IPS-11a (cell line): ENCODE measurements around the gene GPR157.
A peak's percentile ranks its signal among the peaks of the same experiment; 100 is the strongest.
"Not testable (repeated sequence)": the region's sequence is repeated elsewhere in the genome, so short reads cannot be mapped to it uniquely, and the experiment has no call there.

Experiments used
- H3K4me3 ChIP-seq: one replicate; pipeline ENCODE4 v1.5.1; 2013; ENCODE audit warnings: low read depth, low read length, control low read depth

GPR157 gene

DNA sequence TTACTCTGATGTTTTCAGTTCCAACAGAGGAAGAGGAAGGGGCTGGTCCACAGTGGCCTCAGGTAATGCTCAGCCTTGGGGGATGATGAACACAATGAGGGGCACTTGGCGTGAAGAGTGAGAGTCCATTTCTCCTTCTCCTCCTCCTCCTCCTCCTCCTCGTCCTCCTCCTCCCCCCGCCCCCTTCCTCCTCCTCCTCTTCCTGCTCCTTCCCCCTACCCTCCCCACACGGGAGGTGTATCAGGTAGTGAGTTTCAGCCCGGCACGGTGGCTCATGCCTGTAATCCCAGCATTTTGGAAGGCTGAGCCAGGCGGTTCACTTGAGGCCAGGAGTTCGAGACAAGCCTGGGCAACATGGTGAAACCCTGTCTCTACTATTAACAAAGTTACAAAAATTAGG, 17.3 kb upstream of the GPR157 start:
- H3K4me3 ChIP-seq, result no peak overlapping the region

- H3K4me3 ChIP-seq, result no peak overlapping the region
Observed at GRCh38 chr1:9145714-9146113, 16.8 kb upstream of the GPR157 start.

- H3K4me3 ChIP-seq, result no peak overlapping the region
Observed at GRCh38 chr1:9145021-9145668, 16.2 kb upstream of the GPR157 start.

- H3K4me3 ChIP-seq, result not testable (repeated sequence)
Observed at GRCh38 chr1:9144494-9144893, 15.6 kb upstream of the GPR157 start.

DNA sequence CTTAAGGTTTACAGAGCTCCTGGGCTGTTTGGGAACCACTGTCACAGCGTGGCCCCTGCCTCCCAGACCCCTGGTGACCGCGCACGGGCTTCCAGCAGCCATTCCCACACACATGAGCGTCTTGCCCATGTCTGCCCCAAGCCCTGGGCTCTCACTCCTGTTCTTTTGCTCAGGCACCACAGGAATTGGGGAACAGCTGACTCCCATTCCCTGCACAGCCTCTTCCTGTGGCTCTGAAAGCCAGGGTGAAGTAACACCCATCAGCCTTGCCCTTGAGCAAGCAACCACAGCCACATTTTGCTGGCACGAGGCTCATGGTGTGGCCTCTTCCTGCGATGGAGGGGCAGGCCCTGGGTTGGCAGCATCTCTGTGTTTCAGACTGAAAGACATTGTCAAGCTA, 14.3 kb upstream of the GPR157 start:
- no peak overlapping the region for H3K4me3 ChIP-seq

DNA sequence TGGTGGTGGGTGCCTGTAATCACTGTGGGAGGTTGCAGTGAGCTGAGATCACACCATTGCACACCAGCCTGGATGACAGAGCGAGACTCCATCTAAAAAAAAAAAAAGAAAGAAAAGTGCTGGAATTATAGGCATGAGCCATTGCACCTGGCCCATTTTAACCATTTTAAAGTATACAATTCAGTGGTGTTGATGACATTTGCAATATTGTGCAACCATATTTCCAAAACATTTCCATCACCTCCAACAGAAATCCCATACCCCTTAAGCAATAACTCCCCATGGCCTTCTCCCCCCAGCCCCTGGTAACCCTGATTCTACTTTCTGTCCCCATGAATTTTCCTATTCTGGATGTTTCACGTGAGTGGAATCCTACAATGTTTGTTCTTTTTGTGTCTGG, 11.0 kb upstream of the GPR157 start:
- H3K4me3 ChIP-seq, result no peak overlapping the region

GRCh38 chr1:9136932-9137331, 8.0 kb upstream of the GPR157 start:
- H3K4me3 ChIP-seq, result no peak overlapping the region

DNA sequence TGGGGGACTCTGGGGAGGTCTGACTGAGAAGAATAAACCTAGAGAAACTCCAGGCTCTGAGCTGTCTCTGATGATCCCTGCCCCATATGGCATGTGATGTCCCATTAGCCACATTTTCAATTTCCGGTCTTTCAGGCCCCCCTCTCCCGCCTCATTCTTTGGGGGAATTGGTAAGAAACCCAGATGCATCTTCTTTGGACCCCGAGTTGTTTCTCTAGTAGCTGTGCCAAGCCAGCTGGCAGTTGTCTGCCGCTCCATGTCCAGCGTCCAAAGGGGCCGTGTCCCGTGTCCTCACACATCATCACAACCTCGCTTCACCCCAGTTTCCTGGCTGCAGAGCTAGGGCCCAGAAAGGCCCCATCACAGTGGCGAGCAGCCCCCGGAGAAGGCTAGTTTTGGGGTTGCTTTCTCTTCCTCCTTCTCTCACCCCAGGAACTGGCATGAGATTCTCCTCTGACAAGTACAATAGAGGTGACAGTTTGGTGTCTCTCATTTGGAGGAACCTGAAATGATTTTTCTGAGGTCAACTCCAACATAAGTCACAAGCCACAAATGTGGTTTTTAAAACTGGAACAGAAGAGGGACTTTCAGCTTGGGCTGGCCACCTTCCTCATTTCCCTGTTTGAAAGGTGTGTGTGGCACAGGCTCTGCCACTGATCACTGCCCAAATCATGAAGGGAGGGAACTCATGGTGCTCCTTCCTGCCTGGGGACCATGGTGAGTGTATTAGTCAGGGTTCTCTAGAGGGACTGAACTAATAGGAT, 6.4 kb upstream of the GPR157 start:
- H3K4me3 ChIP-seq, result no peak overlapping the region

- no peak overlapping the region for H3K4me3 ChIP-seq
Observed at GRCh38 chr1:9133870-9134585, 5.1 kb upstream of the GPR157 start.

DNA sequence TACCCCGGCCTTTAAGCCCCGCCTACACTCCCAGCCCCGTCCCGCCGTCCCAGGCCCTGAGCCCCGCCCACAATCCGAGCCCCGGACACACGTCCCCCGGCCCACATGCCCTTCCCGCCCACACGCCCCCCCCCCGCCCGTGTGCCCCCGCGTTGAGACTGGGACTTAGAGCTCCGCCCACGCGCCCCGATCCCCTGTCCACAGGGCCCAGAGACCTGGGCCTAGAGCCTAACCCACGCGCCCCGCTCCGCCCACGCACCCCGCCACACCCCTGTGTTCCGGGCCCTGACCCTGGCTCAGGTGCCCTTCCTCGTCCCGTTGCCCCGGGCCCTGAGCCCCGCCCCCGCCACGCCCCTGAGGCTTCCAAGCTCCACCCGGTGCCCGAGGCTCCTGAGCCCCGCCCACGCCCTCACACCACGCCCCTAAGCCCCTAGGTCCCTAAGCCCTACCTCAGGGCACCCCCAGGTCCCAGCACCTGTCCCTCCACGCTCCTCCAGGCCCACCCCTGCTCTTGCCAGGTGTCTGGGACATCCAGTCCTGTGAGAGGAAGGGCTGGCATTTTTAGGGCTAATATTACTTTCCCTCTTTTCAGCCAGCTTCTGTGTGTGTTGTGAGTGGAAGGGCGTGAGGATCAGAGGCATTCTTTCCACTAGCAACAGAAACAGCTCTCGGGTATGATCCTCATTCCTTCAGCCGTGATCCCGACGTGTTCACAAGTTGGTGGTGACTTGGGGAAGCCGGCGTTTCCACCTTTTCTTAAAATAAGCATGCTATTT, 552 bp upstream of the GPR157 start:
- peak overlapping the region; percentile 45 for H3K4me3 ChIP-seq

DNA sequence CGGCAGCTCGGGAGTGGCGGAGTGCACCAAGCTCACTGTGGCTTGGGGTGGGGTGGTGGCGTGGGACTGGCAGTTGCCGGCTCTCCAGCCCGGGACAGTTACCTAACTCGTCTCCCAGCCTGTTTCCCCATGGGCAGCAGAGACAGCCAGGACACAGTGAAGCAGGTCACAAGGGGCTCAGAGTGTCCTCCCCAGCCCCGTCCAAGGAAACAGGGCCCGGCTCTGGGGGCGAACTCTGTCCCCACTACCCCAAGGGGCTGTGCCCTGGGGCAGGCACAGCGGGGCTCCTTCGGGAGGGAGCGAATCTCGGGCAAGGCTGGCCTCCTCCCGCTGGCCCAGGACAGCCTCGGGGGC, 759 bp downstream of the GPR157 start:
- H3K4me3 ChIP-seq, result peak overlapping the region; percentile 44

- H3K4me3 ChIP-seq, result peak overlapping the region; percentile 6
Observed at GRCh38 chr1:9127395-9128165, 1.3 kb downstream of the GPR157 start.

GRCh38 chr1:9126511-9126910, 2.4 kb downstream of the GPR157 start:
- H3K4me3 ChIP-seq, result no peak overlapping the region

GRCh38 chr1:9125847-9126246, 3.1 kb downstream of the GPR157 start:
- H3K4me3 ChIP-seq, result not testable (repeated sequence)

GRCh38 chr1:9125325-9125724, 3.6 kb downstream of the GPR157 start:
- H3K4me3 ChIP-seq, result no peak overlapping the region

- not testable (repeated sequence) for H3K4me3 ChIP-seq
Observed at GRCh38 chr1:9124389-9124788, 4.5 kb downstream of the GPR157 start.

DNA sequence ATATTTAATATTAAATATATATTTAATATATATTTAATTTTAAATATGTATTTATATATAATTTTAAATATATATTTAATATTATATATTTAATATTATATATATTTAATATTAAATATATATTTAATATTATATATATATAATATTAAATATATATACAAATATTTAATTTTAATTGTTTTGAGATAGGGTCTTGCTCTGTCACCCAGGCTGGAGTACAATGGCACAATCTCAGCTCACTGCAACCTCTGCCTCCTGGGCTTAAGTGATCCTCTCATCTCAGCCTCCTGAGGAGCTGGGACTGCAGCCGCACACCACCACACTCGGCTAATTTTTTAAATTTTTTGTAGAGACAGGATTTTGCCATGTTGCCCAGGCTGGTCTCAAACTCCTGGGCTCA, 5.2 kb downstream of the GPR157 start:
- H3K4me3 ChIP-seq, result not testable (repeated sequence)

DNA sequence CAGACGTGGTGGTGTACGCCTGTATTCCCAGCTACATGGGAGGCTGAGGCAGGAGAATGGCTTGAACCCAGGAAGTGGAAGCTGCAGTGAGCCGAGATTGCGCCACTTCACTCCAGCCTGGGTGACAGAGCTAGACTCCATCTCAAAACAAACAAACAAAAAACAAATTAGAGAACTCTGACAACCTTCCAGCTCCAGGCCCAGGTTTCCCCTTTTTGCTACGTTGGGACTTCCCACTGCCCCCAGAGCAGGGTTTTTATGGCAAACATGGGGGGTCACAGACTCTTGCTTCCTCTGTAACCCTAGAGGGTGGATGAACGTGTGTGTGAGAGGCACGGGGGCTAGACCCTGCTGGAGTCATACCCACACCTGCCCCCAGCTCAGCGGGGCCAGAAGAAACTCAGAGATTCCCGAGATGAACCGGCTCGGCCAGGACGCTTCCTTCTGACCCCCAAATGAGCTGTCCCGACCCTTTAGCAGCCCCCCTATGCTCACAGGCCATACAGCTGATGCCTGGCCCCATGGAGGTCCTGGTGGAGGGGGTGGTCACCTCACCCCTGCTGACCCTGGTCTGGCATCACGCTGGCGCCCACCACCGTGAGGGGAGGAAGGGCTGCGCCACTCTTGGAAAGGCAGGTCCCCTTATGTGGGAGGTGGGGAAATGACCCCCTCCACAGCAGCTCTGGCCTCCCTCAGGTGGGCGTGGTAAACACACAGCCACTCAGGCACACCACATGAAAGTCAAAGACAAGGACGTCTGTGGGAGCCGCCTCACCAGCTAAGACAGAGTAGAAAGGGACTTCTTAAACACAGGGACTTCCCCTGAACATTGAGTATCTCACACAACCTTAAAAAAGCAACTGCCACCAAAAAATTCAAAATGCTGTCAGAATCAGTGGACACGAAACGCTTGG, 7.1 kb downstream of the GPR157 start:
- no peak overlapping the region for H3K4me3 ChIP-seq

DNA sequence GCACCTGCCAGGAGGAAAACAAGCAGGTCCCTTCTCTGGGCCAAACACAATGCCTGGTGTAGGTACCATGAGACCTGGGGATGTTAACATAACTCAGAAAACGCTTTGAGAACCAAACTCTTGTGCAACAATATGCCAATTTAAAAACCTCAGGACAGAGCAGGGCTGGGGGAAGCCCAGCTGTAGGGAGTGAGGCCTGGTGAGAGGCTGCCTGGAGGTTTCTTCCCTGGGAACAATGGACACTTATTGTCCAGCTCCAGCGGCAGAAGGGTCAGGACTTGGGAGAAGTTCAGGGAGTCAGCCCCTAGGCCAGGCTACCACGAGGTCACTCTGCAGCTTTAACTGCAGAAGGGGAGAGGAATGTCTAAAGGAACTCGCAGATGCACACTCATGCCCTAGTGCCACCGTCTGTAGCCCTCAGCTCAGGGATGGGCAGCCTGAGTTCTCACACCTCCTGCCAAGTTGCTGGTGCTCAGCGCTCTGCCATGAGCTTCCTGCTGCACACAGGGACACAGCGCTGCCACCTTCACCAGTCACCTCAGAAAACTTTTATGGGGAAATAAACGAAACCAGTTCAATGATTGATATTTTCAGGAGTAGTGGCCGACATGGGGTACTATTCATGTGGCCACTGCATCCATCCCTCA, 8.5 kb downstream of the GPR157 start:
- H3K4me3 ChIP-seq, result no peak overlapping the region
